Panc1 (cell line): Measurements from ENCODE around the gene ADORA1.

Experiments
- POLR2AphosphoS5 ChIP-seq: IDR thresholded peaks from 2 replicates; pipeline ENCODE4 v1.6.1; 2012; ENCODE audit warnings: mild to moderate bottlenecking, low read depth, low read length, moderate library complexity
- TF ChIP-seq, protein P1 (sequence below): fragments of 450-650 bp; IDR thresholded peaks from 2 replicates; pipeline ENCODE4 v1.5.1; 2017; ENCODE audit warnings: mild to moderate bottlenecking

DNA sequence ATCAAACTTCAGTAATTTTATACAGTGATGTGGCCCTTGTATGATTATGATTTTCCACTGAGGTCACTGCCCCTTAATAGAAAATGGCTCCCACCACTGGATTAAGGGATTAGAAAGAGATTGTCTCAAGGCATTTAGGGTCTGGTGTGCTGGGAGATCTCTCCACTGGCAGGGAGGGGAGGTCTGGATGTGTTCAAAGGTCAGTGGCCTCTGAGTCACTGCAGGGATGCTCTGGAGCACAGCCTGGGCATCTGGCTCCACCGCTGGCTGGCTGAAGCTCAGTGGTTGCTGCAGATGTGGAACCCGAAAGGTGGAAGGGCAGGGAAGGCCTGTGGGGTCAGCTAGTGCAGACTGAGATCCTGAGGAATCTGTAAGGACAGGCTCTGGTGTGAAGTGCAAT is 77.2 kb downstream of the ADORA1 start:
- TF ChIP-seq, protein P1, sequence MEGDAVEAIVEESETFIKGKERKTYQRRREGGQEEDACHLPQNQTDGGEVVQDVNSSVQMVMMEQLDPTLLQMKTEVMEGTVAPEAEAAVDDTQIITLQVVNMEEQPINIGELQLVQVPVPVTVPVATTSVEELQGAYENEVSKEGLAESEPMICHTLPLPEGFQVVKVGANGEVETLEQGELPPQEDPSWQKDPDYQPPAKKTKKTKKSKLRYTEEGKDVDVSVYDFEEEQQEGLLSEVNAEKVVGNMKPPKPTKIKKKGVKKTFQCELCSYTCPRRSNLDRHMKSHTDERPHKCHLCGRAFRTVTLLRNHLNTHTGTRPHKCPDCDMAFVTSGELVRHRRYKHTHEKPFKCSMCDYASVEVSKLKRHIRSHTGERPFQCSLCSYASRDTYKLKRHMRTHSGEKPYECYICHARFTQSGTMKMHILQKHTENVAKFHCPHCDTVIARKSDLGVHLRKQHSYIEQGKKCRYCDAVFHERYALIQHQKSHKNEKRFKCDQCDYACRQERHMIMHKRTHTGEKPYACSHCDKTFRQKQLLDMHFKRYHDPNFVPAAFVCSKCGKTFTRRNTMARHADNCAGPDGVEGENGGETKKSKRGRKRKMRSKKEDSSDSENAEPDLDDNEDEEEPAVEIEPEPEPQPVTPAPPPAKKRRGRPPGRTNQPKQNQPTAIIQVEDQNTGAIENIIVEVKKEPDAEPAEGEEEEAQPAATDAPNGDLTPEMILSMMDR: no peak
- no peak for TF ChIP-seq POLR2AphosphoS5
